Activated naive CD4-positive, alpha-beta T cell treated with anti-CD3 and anti-CD28 coated beads, Interleukin-2, amount 10 ng/mL, durations not matched to agents 5 hours and 36 hours (primary cell): ENCODE data around the gene ERCC1. TPM values are rescaled to one million over a fixed set of nuclear protein-coding genes. Genes with fewer than 3 reads are reported as not detected.

Source experiments
- microRNA-seq: library from miRNA; unstranded; fragments of <30 nt; microRNA quantifications from one replicate; pipeline ENCODE4 v1.2.0, GENCODE V29; 2022; ENCODE audit warnings: borderline microRNAs expressed, borderline replicate concordance
- total RNA-seq, 2 experiments: library from RNA; stranded (reverse); gene quantifications; one replicate each; pipeline ENCODE4 v1.2.3, GENCODE V29; 2021

The ERCC1 gene
- total RNA-seq, result 10 to 100 TPM; 58.1 to 60.7 TPM

GRCh38 chr19:45423589-45424190 is at the start of gene ERCC1:
TSS of gene ERCC1 (minus strand) at chr19:45423917. CDS start at chr19:45423374, 543 bp downstream.

DNA sequence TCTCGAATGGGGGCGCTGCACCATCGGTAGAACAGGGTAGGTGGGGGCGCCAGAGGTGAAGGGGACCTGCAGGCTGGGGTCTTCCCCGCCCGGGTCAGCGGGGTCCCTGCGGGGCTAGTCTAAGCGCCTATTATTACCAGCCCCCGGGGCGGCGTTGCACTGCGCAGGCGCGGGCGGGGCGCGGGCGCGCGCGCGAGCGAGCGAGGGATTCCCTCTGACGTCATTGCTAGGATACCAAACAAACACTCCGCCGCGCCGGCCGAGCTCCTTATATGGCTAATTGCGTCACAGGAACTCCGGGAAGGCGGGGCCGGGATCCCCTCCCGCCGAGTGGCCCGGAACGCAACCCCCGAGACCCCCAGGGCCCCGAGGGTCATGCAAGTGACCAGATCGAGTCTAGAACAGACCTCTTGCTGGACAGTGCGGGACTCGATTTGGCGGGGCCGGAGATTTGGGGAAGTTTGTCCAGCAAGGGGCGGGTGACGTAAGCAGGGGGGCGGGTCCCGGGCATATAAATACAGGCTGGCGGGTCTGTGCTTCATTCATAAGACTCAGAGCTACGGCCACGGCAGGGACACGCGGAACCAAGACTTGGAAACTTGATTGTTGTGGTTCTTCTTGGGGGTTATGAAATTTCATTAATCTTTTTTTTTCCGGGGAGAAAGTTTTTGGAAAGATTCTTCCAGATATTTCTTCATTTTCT is 43.9 kb upstream of the ERCC1 start, which contains the start of gene FOSB:
FOSB (plus strand) TSS at position 541 of the 703 bp plus-strand sequence. CDS start 591 bp downstream, outside the sequence.

DNA sequence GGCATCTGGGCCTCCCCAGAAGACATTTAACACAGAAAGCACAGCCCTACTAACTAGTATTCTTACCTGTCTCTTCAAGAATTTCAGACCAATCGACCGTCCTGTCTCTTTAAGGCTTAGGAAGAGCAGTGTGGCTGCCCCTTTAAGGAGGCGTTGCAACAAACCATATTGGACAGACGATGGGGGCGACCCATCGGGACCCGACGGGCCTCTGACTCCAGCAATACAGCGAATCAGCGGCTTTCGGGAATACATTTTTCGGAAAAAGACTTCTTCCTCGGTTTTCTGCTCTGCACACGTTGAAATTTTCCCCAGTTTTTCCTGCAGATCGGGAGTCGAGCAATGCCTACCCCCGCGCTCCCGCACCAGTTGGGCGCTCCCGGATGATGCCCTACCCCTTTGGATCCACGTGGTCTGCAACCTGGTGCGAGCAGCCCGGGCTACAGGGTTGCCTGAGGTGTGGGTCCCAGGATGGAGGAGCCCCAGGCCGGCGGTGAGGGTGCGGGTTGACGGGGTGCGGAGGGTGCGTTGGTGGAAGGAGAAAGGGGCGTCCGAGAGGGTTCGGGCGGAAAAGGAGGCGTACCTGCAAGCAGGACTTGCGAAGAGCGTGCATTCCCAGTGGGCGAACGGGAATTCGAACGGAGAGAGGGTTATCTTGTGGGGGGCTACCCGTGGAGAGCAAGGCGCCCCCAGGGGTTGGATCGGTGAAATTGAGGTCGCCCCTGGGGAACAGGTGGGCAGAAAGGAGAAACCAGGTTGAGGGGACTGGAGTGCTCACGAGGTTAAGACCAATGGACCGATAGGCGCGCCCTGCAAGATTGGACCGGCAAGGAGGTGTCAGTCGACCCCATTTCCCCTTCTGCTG is 17.3 kb downstream of the ERCC1 start, which contains the start of gene POLR1G:
POLR1G (plus strand) TSS at position 419 of the 865 bp plus-strand sequence; CDS start at position 472, 53 bp downstream.

GRCh38 chr19:45404557-45405434 is 18.9 kb downstream of the ERCC1 start, which contains the start of gene PPP1R13L:
TSS of gene PPP1R13L (minus strand) at chr19:45405069. CDS start at chr19:45398318, 6,751 bp downstream.

GRCh38 chr19:45370410-45371204 is 53.1 kb downstream of the ERCC1 start, which contains the start of gene ERCC2:
TSS of gene ERCC2 (minus strand) at chr19:45370573. CDS start at chr19:45370540, 33 bp downstream.

Small RNA genes lying within 50 kb of the gene (microRNA-seq; reads per million reads assigned to microRNA genes)
- not detected for gene MIR6088

Other genes with a start within 250 kb of the ERCC1 start
- gene TRAPPC6A, start 245.7 kb downstream of the ERCC1 start, total RNA-seq, result 100 to 1,000 TPM in 1 of 2 experiments, 10 to 100 TPM in 1; 97.9 to 102 TPM
- 10 to 100 TPM; 16.7 to 18.7 TPM for gene BLOC1S3, start 245.1 kb downstream of the ERCC1 start, total RNA-seq
- gene EXOC3L2, start 178.5 kb downstream of the ERCC1 start, total RNA-seq, result not detected
- gene MARK4, start 172.6 kb downstream of the ERCC1 start, total RNA-seq, result 10 to 100 TPM; 22.1 to 25.2 TPM
- not detected for gene CKM, start 101.0 kb downstream of the ERCC1 start, total RNA-seq
- not detected for gene KLC3, start 83.2 kb downstream of the ERCC1 start, total RNA-seq
- 10 to 100 TPM; 22.9 to 24.5 TPM for gene ERCC2, start 53.3 kb downstream of the ERCC1 start, total RNA-seq
- 10 to 100 TPM; 18.1 to 24.4 TPM for gene PPP1R13L, start 18.8 kb downstream of the ERCC1 start, total RNA-seq
- gene POLR1G, start 17.3 kb downstream of the ERCC1 start, total RNA-seq, result 1 to 10 TPM; 6.2 to 6.7 TPM
- 1 to 10 TPM; 8.2 to 9.8 TPM for gene FOSB, start 44.1 kb upstream of the ERCC1 start, total RNA-seq
- gene RTN2, start 73.1 kb upstream of the ERCC1 start, total RNA-seq, result 1 to 10 TPM; 1.8 TPM
- 1 to 10 TPM; 1.4 to 2.6 TPM for gene PPM1N, start 74.5 kb upstream of the ERCC1 start, total RNA-seq
- 100 to 1,000 TPM; 156 to 162 TPM for gene VASP, start 83.6 kb upstream of the ERCC1 start, total RNA-seq
- gene OPA3, start 160.9 kb upstream of the ERCC1 start, total RNA-seq, result 10 to 100 TPM; 13.0 to 15.2 TPM
- gene GPR4, start 178.3 kb upstream of the ERCC1 start, total RNA-seq, result not detected
- gene EML2, start 215.5 kb upstream of the ERCC1 start, total RNA-seq, result 10 to 100 TPM; 94.8 to 97.6 TPM
- 1 to 10 TPM; 4.2 to 4.8 TPM for gene GIPR, start 244.3 kb upstream of the ERCC1 start, total RNA-seq